GM19035 (cell line): ENCODE data around the gene CELSR1.
"Not testable (repeated sequence)": the region's sequence is repeated elsewhere in the genome, so short reads cannot be mapped to it uniquely, and the experiment has no call there.

Experiments used
- ATAC-seq: cut with Tn5 transposase; IDR thresholded peaks from one replicate; pipeline ENCODE4 v1.9.1; 2021; ENCODE audit not compliant: unreplicated experiment

CELSR1 gene

DNA sequence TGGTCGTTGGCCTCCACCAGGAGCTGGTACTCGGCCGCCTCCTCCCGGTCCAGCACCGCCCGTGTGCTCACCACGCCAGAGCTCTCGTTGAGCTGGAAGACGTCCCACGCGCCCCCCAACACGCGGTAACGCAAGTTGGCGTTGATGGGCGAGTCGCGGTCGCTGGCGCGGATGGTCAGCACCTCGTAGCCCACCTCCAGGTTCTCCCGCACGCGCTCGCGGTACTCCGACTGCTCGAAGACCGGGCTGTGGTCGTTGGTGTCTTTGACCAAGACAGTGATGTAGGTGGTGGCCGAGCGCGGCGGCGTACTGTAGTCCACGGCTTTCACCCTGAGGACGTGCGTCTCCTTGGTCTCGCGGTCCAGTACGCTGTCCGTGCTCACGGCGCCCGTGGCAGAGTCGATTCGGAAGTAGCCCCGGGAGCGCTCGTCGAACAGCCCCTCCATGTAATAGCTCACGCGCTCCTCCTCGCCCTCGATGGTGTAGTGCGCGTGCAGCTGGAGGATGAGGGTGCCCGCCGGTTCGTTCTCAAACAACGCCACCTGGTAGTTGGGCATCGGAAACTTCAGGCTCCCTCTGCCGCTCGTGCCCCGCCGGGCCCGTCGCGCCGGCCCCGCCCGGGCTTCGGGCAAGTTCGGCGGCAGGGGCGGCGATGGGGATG is 1.4 kb downstream of the CELSR1 start:
- no peak for ATAC-seq

DNA sequence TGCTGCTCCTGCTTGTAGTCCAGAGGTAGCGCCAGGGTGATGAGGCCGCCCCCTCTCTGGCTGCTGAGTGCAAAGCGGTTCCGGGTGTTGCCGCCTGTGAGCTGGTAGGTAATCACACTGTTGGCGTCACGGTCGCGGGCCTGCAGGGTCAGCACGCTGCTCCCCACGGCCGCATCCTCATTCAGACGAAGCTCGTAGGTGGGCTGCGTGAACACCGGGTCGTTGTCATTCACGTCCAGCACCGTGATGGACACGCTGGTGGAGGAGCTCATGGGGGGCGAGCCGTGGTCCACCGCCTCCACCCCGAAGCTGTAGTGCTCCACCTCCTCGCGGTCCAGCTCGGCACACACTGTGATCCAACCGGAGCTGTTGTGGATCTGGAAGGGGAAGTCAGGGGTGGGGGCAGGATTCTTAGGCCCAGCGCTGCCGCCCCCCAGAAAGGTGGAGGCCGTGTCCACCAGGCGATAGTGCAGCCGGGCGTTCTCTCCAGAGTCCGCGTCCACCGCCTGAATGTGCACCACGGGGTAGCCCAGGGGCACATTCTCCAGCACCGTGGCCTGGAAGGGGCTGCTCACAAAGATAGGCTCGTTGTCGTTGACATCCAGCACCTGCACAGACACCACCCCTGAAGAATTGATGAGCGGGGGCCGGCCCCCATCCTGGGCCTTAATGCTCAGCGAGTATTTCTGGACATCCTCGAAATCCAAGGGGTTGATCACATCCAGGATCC is 2.4 kb downstream of the CELSR1 start:
- no peak for ATAC-seq

DNA sequence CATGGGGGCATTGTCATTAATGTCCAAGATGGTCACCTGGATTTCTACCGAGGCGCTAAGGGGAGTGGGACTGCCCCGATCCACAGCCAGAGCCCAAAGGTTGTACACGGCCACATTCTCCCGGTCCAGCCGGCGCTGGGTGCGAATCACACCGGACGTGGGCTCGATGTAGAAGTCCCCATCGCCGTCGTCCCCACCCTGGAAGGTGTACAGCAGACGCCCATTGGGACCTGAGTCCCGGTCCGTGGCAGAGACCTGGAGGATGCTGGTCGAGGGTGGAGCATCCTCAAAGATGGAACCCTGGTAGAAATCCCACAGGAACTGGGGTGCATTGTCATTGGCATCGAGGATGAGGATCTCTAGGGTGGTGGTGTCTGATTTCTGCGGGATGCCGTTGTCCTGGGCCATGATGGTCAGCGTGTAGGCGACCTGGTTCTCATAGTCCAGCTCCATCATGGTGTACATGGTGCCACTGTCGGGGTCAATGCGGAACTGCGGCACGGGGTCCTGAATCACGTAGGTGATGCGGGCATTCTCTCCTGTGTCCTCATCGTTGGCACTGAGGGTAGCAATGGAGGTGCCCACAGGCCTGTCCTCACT is 3.1 kb downstream of the CELSR1 start:
- no peak for ATAC-seq

DNA sequence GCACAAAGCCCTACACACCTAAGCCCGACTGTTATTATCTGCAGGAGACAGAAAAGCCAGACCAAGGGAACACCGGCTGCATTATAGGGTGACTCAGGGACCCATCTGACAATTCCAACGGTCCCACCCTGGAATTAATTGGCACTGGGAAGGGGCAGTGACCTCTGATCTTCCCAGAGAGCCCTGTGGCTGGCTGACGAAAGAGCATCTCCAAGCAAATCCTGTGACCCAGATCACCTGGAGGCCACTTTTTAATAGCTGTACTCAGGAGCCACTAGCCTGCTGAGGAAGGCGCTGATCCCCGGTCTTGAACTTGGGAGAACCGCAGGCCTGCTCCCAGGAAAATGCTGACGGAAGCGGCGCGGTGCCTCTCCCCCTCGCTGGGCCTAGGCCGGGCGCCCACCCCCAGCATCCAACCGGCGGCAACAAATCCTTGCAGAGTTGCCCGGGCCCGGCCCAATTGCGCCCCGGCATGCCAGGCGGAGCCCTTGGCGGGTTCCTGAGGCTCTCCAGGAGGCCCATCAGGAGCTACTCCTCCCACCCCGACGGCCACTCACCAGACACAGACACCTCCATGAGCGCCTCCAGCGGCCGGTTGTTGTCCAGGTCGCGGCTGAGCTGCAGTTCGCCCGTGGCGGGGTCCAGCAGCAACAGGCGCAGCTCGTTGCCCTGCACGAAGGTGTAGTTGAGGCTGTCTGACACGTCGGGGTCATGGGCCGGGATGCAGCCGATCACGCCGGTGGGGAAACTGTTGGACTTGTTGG is 4.2 kb downstream of the CELSR1 start:
- ATAC-seq, result no peak

DNA sequence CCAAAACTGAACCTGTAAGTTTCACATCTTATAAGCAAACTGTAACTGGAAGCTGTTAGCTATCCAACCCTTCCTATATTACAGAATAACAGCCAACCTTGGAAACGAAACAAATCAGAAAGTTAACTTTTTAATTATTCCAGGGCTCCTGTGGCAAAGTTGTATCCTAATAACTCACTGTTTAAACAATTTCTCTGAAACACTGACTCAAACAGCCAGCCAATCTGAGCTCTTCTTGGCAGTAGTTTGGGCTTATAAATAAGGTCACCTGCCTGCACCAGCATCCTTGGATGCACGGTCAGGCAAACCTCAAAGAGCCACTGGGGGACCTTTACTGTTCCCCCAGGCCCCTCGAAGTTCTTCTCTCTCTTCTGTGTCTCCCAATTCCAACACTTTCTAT is 5.0 kb downstream of the CELSR1 start:
- ATAC-seq, result no peak

DNA sequence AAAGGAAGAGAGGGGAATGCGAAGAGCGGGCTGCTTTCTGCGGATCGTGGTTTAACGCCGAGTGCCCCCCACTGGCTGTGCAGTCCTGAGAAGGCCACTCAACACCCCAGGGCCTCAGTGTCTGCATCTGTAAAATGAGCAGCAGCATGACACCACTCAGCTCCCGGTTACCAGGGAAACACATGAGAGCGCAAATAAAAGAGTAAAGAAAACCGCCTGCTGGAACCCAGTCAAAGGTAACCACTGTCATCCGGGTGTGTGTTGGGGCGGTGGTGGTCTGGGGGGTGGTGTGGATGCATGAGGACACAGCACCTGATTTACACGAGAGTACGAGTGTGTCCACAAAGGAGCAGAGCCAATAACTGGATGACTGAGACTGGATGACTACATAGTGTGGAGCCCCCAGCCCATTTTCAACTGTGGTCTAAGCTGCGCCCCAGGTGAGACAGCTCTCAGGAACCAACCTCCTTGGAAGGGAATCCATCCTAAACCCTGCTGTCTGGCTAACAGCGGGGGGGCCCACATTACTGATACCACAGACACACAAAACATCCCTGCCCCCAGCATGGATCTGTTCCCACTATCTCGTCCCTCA is 5.7 kb downstream of the CELSR1 start:
- no peak for ATAC-seq

DNA sequence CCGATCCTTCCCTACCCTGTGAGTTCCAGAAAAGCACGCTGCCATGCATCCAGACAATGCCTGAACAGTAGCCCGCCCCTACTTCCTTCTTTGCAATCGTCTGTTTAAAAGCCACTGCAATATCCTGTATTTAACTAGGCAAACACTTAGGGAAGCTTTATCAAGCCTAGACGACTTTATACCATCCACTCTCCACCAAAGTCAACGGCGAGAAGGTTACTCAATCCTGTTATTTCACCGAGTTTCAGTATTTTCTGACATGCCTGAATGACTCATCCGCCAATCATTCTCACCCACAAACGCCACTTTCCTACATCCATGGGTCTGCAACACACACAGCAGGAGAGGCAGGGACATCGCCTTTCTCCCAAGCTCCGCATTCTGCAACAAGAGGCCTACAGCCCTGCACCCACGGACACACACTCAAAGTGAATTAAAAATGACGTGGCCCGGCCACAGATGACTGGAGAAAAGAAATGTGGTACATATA is 9.3 kb downstream of the CELSR1 start:
- no peak for ATAC-seq

DNA sequence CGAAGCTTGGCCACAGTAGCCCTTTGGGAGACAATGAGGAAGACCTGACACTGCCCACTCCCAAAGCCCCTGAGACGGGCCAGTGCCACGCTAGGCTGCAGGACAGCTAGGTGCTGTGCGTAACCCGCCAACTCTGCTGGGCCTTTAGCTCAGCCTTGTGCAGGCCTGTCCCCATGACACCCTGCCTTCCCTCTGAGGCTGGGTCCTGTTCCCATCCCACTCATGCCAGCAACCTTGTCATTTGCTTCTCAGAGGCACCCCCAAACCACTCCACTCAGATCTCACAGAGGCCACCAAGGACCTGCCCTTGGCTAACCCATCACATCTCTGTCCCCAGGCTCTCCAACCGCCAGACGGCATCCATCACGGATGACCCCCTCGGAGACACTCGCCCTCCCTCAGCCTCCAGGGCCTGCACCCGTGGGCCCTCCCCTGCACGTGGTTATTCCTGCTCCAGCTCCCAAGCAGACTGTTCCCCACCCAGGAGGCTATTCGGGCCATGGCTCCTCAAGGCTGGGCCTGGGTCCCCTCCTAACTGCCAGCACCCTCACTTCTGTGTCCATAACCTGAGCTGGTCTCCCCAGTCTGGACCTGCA is 11.1 kb downstream of the CELSR1 start:
- no peak for ATAC-seq

DNA sequence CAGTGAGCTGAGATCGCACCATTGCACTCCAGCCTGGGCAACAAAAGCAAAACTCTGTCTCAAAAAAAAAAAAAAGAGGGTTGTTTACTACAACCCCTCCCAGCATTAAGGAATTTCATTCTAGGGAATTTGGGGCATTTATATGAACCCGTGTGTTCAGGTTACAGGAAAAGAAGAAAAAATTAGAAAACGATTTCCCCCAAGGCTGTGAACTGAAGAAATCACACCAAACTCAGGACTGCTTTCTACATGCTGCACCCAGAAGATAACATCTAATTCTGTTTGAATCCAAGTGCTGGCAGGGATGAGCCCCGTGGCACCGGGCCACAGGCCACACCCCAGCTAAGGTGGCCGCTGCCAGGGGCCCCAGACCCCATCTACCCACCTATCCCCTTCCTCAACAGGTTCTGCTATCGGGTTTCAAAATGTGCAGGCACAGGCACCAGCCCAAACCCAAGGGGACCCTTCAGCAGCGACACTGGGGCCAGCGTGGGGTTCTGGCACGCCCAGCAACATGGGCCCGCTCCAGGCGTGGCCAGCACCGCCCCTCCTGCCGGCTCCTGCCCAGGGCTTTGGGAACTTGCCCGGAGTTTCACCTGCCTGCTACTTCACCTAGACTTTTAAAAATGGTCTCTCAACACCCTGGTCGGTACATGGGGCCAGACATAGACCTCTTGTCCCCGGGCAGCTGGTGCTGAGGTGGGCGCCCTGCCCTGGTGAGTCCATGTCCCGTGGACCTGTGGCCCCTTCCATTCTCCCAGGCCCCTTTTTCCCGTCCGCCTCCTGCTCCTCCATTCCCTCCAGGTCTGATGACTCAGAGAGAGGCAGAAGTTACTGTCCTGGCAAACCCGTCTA is 11.8 kb downstream of the CELSR1 start:
- ATAC-seq, result no peak

DNA sequence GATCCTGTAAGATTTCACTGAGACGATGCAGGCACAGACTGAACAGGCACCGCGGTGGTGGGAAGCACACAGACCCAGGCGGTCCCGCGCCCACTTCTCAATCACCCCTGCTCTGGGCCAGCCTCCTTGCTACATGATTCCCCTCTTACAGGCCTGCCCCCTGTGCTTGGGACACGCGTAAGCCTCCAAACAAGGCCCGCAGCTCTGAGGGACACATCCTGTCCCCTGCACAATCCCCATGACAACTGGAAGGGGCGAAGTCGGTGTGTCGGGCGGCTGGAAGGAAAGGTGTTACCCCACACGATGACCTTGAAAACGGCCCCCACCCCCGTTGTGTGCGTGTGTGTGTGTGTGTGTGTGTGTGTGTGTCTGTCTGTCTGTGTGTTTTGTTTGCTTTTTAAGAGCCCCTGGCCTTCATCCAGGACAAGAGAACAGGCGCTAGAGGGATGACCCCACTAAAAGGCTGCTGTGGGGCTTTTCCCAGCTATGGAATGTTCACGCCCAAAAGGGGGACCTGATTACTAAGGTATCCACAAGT is 13.1 kb downstream of the CELSR1 start:
- no peak for ATAC-seq

DNA sequence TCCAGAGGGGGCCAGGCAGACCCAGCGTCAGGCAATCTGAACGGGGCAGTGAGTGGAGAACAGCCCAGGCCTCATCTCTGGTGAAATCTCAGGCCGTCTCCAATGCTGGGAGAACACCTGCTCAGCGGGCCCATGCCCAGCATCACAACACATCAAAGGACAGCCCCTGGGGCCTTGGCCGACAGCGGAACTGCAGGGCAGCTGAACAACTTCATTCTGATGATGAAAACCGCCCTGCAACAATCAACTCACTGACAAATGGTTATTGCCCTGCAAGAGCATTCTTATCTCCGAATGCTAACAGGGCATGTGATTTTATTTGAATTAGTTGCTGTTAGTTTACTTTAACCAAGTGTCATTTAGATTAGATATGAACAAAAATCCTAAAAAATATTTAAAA is 14.6 kb downstream of the CELSR1 start:
- ATAC-seq, result no peak

DNA sequence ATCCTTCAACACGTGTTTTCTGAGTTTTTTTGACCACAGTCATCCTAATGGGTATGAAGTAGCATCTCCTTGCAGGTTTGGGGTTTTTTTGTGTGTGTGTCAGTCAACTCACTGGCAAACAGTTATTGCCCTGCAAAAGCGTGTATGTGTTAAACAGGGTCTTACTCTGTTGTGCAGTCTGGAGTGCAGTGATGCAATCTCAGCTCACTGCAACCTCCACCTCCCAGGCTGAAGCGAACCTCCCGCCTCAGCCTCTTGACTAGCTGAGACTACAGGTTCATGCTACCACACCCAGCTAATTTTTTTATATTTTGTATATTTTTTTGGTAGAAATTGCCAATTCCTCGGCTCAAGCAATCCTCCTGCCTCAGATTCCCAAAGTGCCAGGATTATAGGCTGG is 15.4 kb downstream of the CELSR1 start:
- ATAC-seq, result no peak

DNA sequence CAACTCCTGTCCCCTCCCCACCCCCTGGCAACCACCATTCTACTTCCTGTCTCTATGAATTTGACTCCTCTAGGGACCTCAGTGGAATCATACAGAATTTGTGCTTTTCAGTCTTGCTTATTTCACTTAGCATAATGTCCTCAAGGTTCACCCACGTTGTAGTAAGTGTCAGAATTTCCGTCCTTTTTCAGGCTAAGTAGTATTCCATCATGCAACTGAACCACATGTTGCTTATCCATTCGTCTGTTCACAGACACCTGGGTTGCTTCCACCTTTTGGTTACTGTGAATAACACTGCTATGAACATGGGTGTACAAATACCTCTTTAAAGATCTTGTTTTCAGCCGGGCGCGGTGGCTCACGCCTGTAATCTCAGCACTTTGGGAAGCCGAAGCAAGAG is 16.5 kb downstream of the CELSR1 start:
- ATAC-seq, result no peak

DNA sequence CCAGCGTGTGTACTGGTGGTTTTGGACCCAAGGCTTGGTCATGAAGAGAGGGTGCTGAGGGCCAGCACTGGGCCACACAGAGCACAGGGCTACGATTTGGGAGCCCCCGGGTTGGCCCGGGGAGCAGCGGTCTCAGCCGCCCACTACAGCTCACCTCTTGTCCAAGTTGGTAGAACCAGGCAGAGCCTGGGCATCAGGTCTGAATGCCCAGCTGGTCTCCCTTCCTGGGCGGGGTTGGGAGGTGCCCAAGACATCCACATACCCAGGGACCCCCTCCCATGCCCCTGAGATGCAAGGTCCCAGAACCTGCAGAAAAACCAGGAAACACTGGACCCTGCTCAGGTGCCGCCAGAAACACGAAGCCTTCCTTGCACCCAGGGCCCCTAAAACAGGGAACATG is 18.0 kb downstream of the CELSR1 start:
- ATAC-seq, result no peak

DNA sequence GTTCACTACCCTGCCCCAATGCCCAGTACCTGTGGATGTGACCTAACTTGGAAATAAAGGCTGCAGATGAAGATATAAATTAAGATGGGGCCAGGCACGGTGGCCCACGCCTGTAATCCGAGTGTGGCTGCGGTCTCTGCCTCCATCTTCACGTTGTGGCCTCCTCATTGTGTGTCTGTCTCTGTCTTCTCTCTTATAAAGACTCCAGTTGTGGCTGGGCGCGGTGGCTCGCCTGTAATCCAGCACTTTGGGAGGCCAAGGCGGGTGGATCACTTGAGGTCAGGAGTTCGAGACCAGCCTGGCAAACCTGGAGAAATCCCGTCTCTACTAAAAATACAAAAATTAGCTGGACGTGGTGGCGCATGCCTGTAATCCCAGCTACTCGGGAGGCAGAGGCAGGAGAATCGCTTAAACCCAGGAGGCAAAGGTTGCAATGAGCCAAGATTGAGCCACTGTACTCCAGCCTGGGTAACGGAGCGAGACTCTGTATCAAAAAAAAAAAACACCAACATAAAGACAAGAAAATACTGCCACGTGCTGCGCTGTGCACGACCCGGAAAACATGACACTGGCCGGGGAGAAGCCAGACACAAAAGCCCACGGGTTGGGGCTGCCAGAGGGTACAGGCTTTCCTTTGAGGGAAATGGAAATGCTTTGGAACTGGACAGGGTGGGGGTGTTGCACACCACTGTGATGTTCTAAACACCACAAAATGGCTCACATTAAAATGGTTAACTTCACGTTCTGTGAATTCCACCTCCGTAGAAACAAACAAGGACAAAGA is 18.7 kb downstream of the CELSR1 start:
- no peak for ATAC-seq

DNA sequence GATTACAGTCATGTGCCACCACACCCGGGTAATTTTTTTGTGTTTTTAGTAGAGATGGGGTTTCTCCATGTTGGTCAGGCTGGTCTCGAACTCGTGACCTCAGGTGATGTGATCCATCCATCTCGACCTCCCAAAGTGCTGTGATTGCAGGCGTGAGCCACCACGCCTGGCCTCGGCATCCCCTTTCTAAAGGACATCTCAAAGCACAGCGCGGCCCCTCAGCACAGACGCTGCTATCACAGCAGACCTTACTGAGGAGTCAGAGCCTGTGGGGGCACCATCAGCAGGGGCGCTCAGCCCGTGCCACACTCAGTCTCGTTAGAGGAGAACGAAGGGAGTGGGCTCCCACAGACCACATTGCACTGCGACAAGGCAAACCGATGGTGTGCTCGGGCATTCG is 19.4 kb downstream of the CELSR1 start:
- ATAC-seq, result no peak

DNA sequence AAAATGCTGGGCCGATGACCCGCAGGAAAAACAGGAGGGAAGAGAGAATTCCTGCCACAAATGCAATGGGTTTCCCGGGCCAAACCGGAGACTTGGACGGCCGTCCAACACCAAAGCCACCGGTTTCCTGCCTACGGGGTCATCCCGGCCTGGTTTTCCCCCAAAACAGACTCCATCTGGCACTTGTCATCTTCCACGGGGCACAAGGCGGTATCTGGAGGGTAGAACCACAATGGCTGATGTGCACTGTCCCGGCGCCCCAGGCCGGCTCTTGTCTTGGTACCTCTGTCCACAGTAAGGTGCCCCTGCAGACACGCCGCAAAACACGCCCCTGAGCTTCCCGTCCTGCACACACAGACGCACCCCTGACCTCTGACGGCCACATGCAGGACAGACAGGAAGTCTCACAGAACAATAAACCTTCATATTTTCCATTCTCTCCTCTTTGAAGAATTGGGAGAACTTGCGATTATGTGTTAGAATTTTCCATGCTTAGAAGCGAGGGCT is 20.1 kb downstream of the CELSR1 start:
- no peak for ATAC-seq

DNA sequence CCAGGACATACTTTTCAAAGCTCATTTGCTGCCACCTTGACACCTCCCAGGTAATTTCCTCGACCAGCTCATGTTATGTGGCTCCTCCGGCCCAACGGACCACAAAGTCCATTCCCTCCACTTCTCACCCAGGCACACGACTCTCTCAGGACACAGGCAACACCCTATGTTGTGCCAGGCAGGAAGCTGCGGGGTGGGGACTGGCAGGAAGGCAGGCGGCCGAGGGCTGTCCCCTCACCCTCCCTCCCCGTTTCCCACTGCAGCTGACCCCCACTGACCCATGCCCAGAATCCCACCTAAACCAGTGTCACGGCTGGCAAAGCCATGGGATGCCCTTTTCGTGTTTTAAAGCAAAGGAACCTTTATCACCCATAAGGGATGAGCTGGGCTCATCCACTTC is 20.8 kb downstream of the CELSR1 start:
- ATAC-seq, result no peak

DNA sequence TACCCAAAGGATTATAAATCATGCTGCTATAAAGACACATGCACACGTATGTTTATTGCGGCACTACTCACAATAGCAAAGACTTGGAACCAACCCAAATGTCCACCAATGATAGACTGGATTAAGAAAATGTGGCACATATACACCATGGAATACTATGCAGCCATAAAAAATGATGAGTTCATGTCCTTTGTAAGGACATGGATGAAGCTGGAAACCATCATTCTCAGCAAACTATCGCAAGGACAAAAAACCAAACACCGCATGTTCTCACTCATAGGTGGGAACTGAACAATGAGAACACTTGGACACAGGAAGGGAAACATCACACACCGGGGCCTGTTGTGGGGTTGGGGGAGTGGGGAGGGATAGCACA is 21.3 kb downstream of the CELSR1 start:
- not testable (repeated sequence) for ATAC-seq
